SK-N-SH treated with all-trans-retinoic acid at 6 μM for 48 hours (cell line): ENCODE data around the gene KHDC1.

Experiments
- ISL1 ChIP-seq: fragments of 250-450 bp; sonication (Bioruptor Pico); IDR thresholded peaks from 2 replicates; pipeline ENCODE4 v2.1.2; 2022; ENCODE audit warnings: mild to moderate bottlenecking, moderate library complexity
- ZNF565 ChIP-seq: fragments of 450-650 bp; formaldehyde crosslinking; conservative IDR thresholded peaks from 2 replicates; pipeline ENCODE4 v1.5.0; 2020; ENCODE audit warnings: low read depth, mild to moderate bottlenecking, moderate library complexity

DNA sequence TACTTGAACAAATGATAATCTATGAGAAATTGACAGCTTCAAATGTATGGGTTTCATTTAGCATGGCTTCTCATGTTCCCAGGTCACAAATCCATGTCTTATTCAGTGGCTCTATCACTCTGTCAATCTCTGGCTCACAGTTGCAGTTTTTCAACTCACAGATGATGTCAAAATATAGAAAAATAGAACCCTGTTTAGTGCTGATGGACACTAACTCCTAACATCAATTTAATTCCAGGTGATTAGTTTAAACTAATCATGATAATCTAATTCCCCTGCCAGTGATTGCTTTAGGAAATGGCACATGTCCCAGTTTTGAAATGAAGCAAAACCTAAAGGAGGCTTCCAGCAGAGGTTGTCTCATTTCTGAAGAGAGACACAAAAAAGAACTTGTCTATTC, 13.0 kb downstream of the KHDC1 start:
- TF ChIP-seq ZNF565 (CRISPR knock-in tag) (no peak), ISL1 (CRISPR knock-in tag) (peak; percentile 83)
